Aorta (tissue), 5 donors: ENCODE results near the gene ST3GAL6. TPM values are rescaled to one million over a fixed set of nuclear protein-coding genes. Genes with fewer than 3 reads are reported as not detected.

Experiments
- ATAC-seq: fragments of 200-7000 bp; cut with Tn5 transposase; one replicate; pipeline ENCODE4 v1.9.1; 2022; ENCODE audit warnings: moderate library complexity; ENCODE audit not compliant: low FRiP score
- DNase-seq, 2 donors: peaks; one replicate each; pipeline ENCODE4 v3.0.0-alpha.2; 2020
- H3K27ac ChIP-seq, 2 donors: one replicate each; pipeline ENCODE4 v1.5.1; 2013; ENCODE audit warnings: low read length in 2 of 2, mild to moderate bottlenecking in 2 of 2, moderate library complexity in 2 of 2, control low read depth in 1 of 2, inconsistent platforms in 1 of 2, low read depth in 1 of 2
- H3K27me3 ChIP-seq, 2 donors: one replicate each; pipeline ENCODE4 v1.6.1; 2013; ENCODE audit warnings: control low read depth in 1 of 2, low read length in 1 of 2, mild to moderate bottlenecking in 1 of 2, moderate library complexity in 1 of 2; ENCODE audit not compliant: insufficient read depth in 2 of 2, control insufficient read depth in 1 of 2
- H3K36me3 ChIP-seq, 2 donors: one replicate each; pipeline ENCODE4 v1.6.1; 2013; ENCODE audit warnings: control low read depth in 1 of 2, low read length in 1 of 2, mild to moderate bottlenecking in 1 of 2; ENCODE audit not compliant: insufficient read depth in 2 of 2, control insufficient read depth in 1 of 2
- H3K4me1 ChIP-seq, 2 donors: one replicate each; pipeline ENCODE4 v1.6.1; 2013; ENCODE audit warnings: low read length in 2 of 2, control low read depth in 1 of 2, mild to moderate bottlenecking in 1 of 2, moderate library complexity in 1 of 2; ENCODE audit not compliant: insufficient read depth in 2 of 2, control insufficient read depth in 1 of 2
- H3K4me3 ChIP-seq, 2 donors: one replicate each; pipeline ENCODE4 v1.5.1; 2013; ENCODE audit warnings: low read length in 2 of 2, control low read depth in 1 of 2, mild to moderate bottlenecking in 1 of 2
- H3K9me3 ChIP-seq: one replicate; pipeline ENCODE4 v1.6.1; 2013; ENCODE audit warnings: mild to moderate bottlenecking, low read length; ENCODE audit not compliant: control insufficient read depth
- WGBS, 2 donors: extraction: QIAGEN DNeasy Blood & Tissue Kit; methylation state at CpG; one replicate each; pipeline ENCODE4 v1.1.7; 2013; 5-methylcytosine and 5-hydroxymethylcytosine counted together
- intact Hi-C, 2 donors: fragments of 100-400 bp; cut with DNase I; formaldehyde crosslinking; loops; one replicate each; pipeline versions ENCODE4 v1.14.2 to v1.15.0; 2022
- polyA plus RNA-seq, 2 donors: library from polyadenylated mRNA; stranded (reverse); fragments of 200-250 nt; gene quantifications; one replicate each; pipeline ENCODE4 v1.2.3, GENCODE V29; 2013
- total RNA-seq, 2 donors: library from RNA; stranded (reverse); fragmentation: NEBNext Ultra II Directional; extraction: Animal tissue kit (Norgen Biotek cat#: 25700); gene quantifications; one replicate each; pipeline ENCODE4 v1.2.1, GENCODE V29; 2021
- donor health status: healthy with polysubstance abuse.
- donor health status: Bipolar disorder and iron deficiency.
- donor health status: DM: no; HTN: no; CAD: no.
- donor health status: DM: no; HTN: no; CAD: no.
- donor health status: DM: yes; HTN: yes; CAD: no.

ST3GAL6 gene
- total and polyA plus RNA-seq, 4 donors, result 7.5 to 27.9 (median 16.7) TPM

- no peak overlapping the region for H3K27ac ChIP-seq
- H3K9me3 ChIP-seq, result no peaks in the 10 kb centered on the region
- no peaks in the 10 kb centered on the region for H3K4me1 ChIP-seq
- no peaks in the 10 kb centered on the region for H3K27me3 ChIP-seq
- H3K36me3 ChIP-seq, result no peaks in the 10 kb centered on the region
- intact Hi-C loops, result no loop called here
- no peak for ATAC-seq
- no peak overlapping the region for H3K4me3 ChIP-seq
- WGBS, 2 donors, result 94 to 100% methylated on average over 2 of the region's 2 CpGs
- DNase-seq, result no peak
Measured at GRCh38 chr3:98728672-98729071, 34.5 kb upstream of the ST3GAL6 start.

- H3K27me3 ChIP-seq, result no peaks in the 10 kb centered on the region
- 7 to 13% methylated on average over 1 of the region's 1 CpG for WGBS, 2 donors
- H3K4me3 ChIP-seq, result no peak overlapping the region
- H3K27ac ChIP-seq, result no peak overlapping the region
- peak in 1 of 2 donors; percentile 52 for DNase-seq
- H3K9me3 ChIP-seq, result no peaks in the 10 kb centered on the region
- intact Hi-C loops, result loop anchor here (5.0 to 10.0 kb wide), 2 partner anchors 52 to 54 kb away; no protein-coding TSS in a partner anchor
- ATAC-seq, result no peak
- H3K4me1 ChIP-seq, result no peaks in the 10 kb centered on the region
- H3K36me3 ChIP-seq, result no peaks in the 10 kb centered on the region
Measured at GRCh38 chr3:98730338-98730737, 32.8 kb upstream of the ST3GAL6 start.

- Histone ChIP-seq H3K36me3 (no peaks in the 10 kb centered on the region), H3K27me3 (no peaks in the 10 kb centered on the region), H3K4me3 (no peak overlapping the region), H3K4me1 (no peaks in the 10 kb centered on the region), H3K9me3 (no peaks in the 10 kb centered on the region), H3K27ac (no peak overlapping the region)
- ATAC-seq (no peak), DNase-seq (no peak)
- WGBS, 2 donors, result 94% methylated on average over 19 of the region's 19 CpGs
- intact Hi-C loops, result loop anchor here (5.0 to 10.0 kb wide), 2 partner anchors 51 to 54 kb away; no protein-coding TSS in a partner anchor
Measured at GRCh38 chr3:98730886-98731537, 32.1 kb upstream of the ST3GAL6 start.

- Histone ChIP-seq H3K36me3 (no peaks in the 10 kb centered on the region), H3K9me3 (no peaks in the 10 kb centered on the region), H3K4me1 (no peaks in the 10 kb centered on the region), H3K27ac (peak overlapping the region; percentile 72 to 74), H3K27me3 (no peaks in the 10 kb centered on the region), H3K4me3 (peak overlapping the region; percentile 69 to 81)
- 2 to 3% methylated on average over 12 of the region's 12 CpGs for WGBS, 2 donors
- ATAC-seq (peak; percentile 73), DNase-seq (no peak)
- intact Hi-C loops, result loop anchor here (5.0 to 10.0 kb wide), 2 partner anchors 50 to 53 kb away; no protein-coding TSS in a partner anchor
Measured at GRCh38 chr3:98731720-98732285, 31.3 kb upstream of the ST3GAL6 start.

- intact Hi-C loops, result loop anchor here (5.0 to 10.0 kb wide), 2 partner anchors 50 to 52 kb away; no protein-coding TSS in a partner anchor
- DNase-seq, result peak; percentile 65 to 84
- ATAC-seq, result peak; percentile 86
- no peaks in the 10 kb centered on the region for H3K36me3 ChIP-seq
- WGBS, 2 donors, result 1% methylated on average over 76 to 77 of the region's 77 CpGs
- peak overlapping the region; percentile 69 to 81 for H3K4me3 ChIP-seq
- peak overlapping the region; percentile 72 to 74 for H3K27ac ChIP-seq
- H3K9me3 ChIP-seq, result no peaks in the 10 kb centered on the region
- H3K27me3 ChIP-seq, result no peaks in the 10 kb centered on the region
- no peaks in the 10 kb centered on the region for H3K4me1 ChIP-seq
Measured at GRCh38 chr3:98732286-98733052, 30.7 kb upstream of the ST3GAL6 start.

GRCh38 chr3:98733053-98733811, 29.9 kb upstream of the ST3GAL6 start:
- 0% methylated on average over 43 to 44 of the region's 44 CpGs for WGBS, 2 donors
- DNase-seq, result peak; percentile 67 to 82
- ATAC-seq, result peak; percentile 73
- H3K27me3 ChIP-seq, result no peaks in the 10 kb centered on the region
- H3K27ac ChIP-seq, result peak overlapping the region; percentile 72 to 74
- H3K36me3 ChIP-seq, result no peaks in the 10 kb centered on the region
- H3K4me1 ChIP-seq, result no peaks in the 10 kb centered on the region
- H3K9me3 ChIP-seq, result no peaks in the 10 kb centered on the region
- intact Hi-C loops, result loop anchor here (5.0 to 10.0 kb wide), 2 partner anchors 49 to 52 kb away; no protein-coding TSS in a partner anchor
- H3K4me3 ChIP-seq, result peak overlapping the region; percentile 69 to 81

GRCh38 chr3:98733812-98734281, 29.3 kb upstream of the ST3GAL6 start:
- intact Hi-C loops, result loop anchor here (5.0 to 10.0 kb wide), 2 partner anchors 48 to 51 kb away; no protein-coding TSS in a partner anchor
- no peaks in the 10 kb centered on the region for H3K36me3 ChIP-seq
- H3K27me3 ChIP-seq, result no peaks in the 10 kb centered on the region
- no peak for ATAC-seq
- H3K4me1 ChIP-seq, result no peaks in the 10 kb centered on the region
- peak overlapping the region; percentile 69 to 81 for H3K4me3 ChIP-seq
- DNase-seq, result peak in 1 of 2 donors; percentile 51
- H3K27ac ChIP-seq, result no peak overlapping the region
- 16 to 20% methylated on average over 15 of the region's 15 CpGs for WGBS, 2 donors
- H3K9me3 ChIP-seq, result no peaks in the 10 kb centered on the region

- ATAC-seq, result no peak
- H3K9me3 ChIP-seq, result no peaks in the 10 kb centered on the region
- no peak overlapping the region for H3K27ac ChIP-seq
- no peaks in the 10 kb centered on the region for H3K27me3 ChIP-seq
- 76 to 82% methylated on average over 4 of the region's 4 CpGs for WGBS, 2 donors
- H3K36me3 ChIP-seq, result no peaks in the 10 kb centered on the region
- H3K4me3 ChIP-seq, result peak overlapping the region; percentile 69 to 81
- intact Hi-C loops, result loop anchor here (5.0 to 10.0 kb wide), 2 partner anchors 48 to 50 kb away; no protein-coding TSS in a partner anchor
- H3K4me1 ChIP-seq, result no peaks in the 10 kb centered on the region
- DNase-seq, result no peak
Measured at GRCh38 chr3:98734306-98734705, 28.8 kb upstream of the ST3GAL6 start.
